ENCODE measurements around the gene POLR2E. TPM values are rescaled to one million over a fixed set of nuclear protein-coding genes. Genes with fewer than 3 reads are reported as not detected.

POLR2E gene
- total and polyA plus RNA-seq, 2 experiments from 2014 or later = 257 to 286 TPM

GRCh38 chr19:1064661-1065605 lies 30.2 kb downstream of the POLR2E start:
- H4K20me1 ChIP-seq (replicated peaks; ENCODE audit: insufficient read depth) = no peaks in the 10 kb centered on the region
- Mint-ChIP-seq H3K9me3 (peaks cover 7% of the 10 kb centered on the region; the same call in 2 of the 3 replicates), H3K27ac (no peak overlapping the region), H3K4me1 (peaks cover 21% of the 10 kb centered on the region), H3K27me3 (ENCODE audit: insufficient read depth, low read depth, poor library complexity) (peaks cover 24% of the 10 kb centered on the region), H3K36me3 (ENCODE audit: low read depth) (no peaks in the 10 kb centered on the region), H3K4me3 (peak overlapping the region; percentile 66)
- peak; percentile 90 for DNase-seq (ENCODE audit: low spot score)
- no peaks in the 10 kb centered on the region for H3K9me2 ChIP-seq (ENCODE audit: insufficient read depth)
- H3K4me3 ChIP-seq = peak overlapping the region; percentile 60
- peak overlapping the region; percentile 85 for H3K4me2 ChIP-seq
- H3K27me3 ChIP-seq (ENCODE audit: insufficient read depth) = peaks cover 14% of the 10 kb centered on the region
- no peak overlapping the region for H3K27ac ChIP-seq (ENCODE audit: low read depth)
- peak overlapping the region; percentile 89 for H2AFZ ChIP-seq
- H3F3A ChIP-seq (replicated peaks; ENCODE audit: low read depth) = peaks cover 18% of the 10 kb centered on the region
- TF ChIP-seq CTCF (conservative IDR thresholded peaks at IDR 0.05; ENCODE audit: low read depth in 2 of 2) (peak; percentile 62 to 73), ZNF114 (CRISPR knock-in tag; IDR thresholded peaks at IDR 0.05) (no peak), REST (IDR thresholded peaks at IDR 0.05; ENCODE audit: unreplicated experiment) (no peak), CREB1 (CRISPR knock-in tag; IDR thresholded peaks at IDR 0.05; ENCODE audit: low read depth) (peak; percentile 21; the same call in 1 of the 2 replicates)
- ATAC-seq = peak; percentile 67
- peaks cover 8% of the 10 kb centered on the region; the same call in 1 of the 2 replicates for H3K4me1 ChIP-seq (ENCODE audit: insufficient read depth)
- H3K79me2 ChIP-seq (replicated peaks; ENCODE audit: insufficient read depth) = no peaks in the 10 kb centered on the region
- H3K36me3 ChIP-seq (ENCODE audit: insufficient read depth) = no peaks in the 10 kb centered on the region

GRCh38 chr19:1063909-1064660 lies 31.1 kb downstream of the POLR2E start:
- peak overlapping the region; percentile 85 for H3K4me2 ChIP-seq
- no peaks in the 10 kb centered on the region for H4K20me1 ChIP-seq (replicated peaks; ENCODE audit: insufficient read depth)
- H3K4me3 Mint-ChIP-seq = peak overlapping the region; percentile 66
- peaks cover 14% of the 10 kb centered on the region for H3K27me3 ChIP-seq (ENCODE audit: insufficient read depth)
- peaks cover 21% of the 10 kb centered on the region for H3K4me1 Mint-ChIP-seq
- peak overlapping the region; percentile 60 for H3K4me3 ChIP-seq
- H3K9me3 Mint-ChIP-seq = peaks cover 13% of the 10 kb centered on the region; the same call in 2 of the 3 replicates
- no peaks in the 10 kb centered on the region for H3K9me2 ChIP-seq (ENCODE audit: insufficient read depth)
- H3K79me2 ChIP-seq (replicated peaks; ENCODE audit: insufficient read depth) = no peaks in the 10 kb centered on the region
- ATAC-seq = peak; percentile 46
- no peak overlapping the region; the same call in 1 of the 2 replicates for H2AFZ ChIP-seq
- H3K4me1 ChIP-seq (ENCODE audit: insufficient read depth) = peaks cover 8% of the 10 kb centered on the region; the same call in 1 of the 2 replicates
- H3K27me3 Mint-ChIP-seq (ENCODE audit: insufficient read depth, low read depth, poor library complexity) = peaks cover 24% of the 10 kb centered on the region
- H3K36me3 Mint-ChIP-seq (ENCODE audit: low read depth) = peaks cover 5% of the 10 kb centered on the region; the same call in 2 of the 3 replicates
- DNase-seq (ENCODE audit: low spot score) = peak; percentile 82
- H3K27ac ChIP-seq (ENCODE audit: low read depth) = no peak overlapping the region; the same call in 1 of the 2 replicates
- no peaks in the 10 kb centered on the region for H3K36me3 ChIP-seq (ENCODE audit: insufficient read depth)
- H3K27ac Mint-ChIP-seq = no peak overlapping the region
- H3F3A ChIP-seq (replicated peaks; ENCODE audit: low read depth) = peaks cover 18% of the 10 kb centered on the region
- TF ChIP-seq ETS1 (IDR thresholded peaks at IDR 0.05) = no peak
